Cardiac fibroblast (primary cell): Measurements from ENCODE around the gene C10orf120.

Experiments
- DNase-seq, 2 donors: peaks; one replicate each; pipeline versions ENCODE4 v3.0.0 to v3.0.0-alpha.2; 2010; ENCODE audit warnings: low read depth in 2 of 2
- H3K4me3 ChIP-seq, 2 donors: replicated peaks in 1 of 2; 1 replicate in 1 of 2; 2 replicates in 1 of 2; pipeline ENCODE4 v1.5.1; 2011; ENCODE audit warnings: low read depth in 2 of 2, low read length in 2 of 2, mild to moderate bottlenecking in 2 of 2, moderate library complexity in 1 of 2
- CTCF ChIP-seq: IDR thresholded peaks from one replicate; pipeline ENCODE4 v1.5.1; 2011; ENCODE audit warnings: low read depth, mild to moderate bottlenecking, low read length, inconsistent platforms

C10orf120 gene

GRCh38 chr10:122699796-122700455 is at the start of gene C10orf120:
C10orf120 (minus strand) TSS chr10:122699846; CDS start chr10:122699790, 56 bp downstream.
- TF ChIP-seq CTCF: no peak
- no peak for DNase-seq

GRCh38 chr10:122748496-122748895 is 48.9 kb upstream of the C10orf120 start:
- no peak overlapping the region for H3K4me3 ChIP-seq
- no peak for TF ChIP-seq CTCF
- no peak for DNase-seq

More at GRCh38 chr10:122699796-122700455, at the start of gene C10orf120:
- H3K4me3 ChIP-seq: no peak within 1 kb of the TSS

GRCh38 chr10:122746408-122746807 is 46.8 kb upstream of the C10orf120 start:
- TF ChIP-seq CTCF: no peak
- no peak overlapping the region for H3K4me3 ChIP-seq
- DNase-seq: no peak

GRCh38 chr10:122744257-122744656 is 44.6 kb upstream of the C10orf120 start:
- DNase-seq: no peak
- TF ChIP-seq CTCF: no peak
- H3K4me3 ChIP-seq: no peak overlapping the region

- TF ChIP-seq CTCF: no peak
- no peak overlapping the region for H3K4me3 ChIP-seq
- DNase-seq: no peak
Measured at GRCh38 chr10:122740640-122741039, 41.0 kb upstream of the C10orf120 start.

- H3K4me3 ChIP-seq: no peak overlapping the region
- DNase-seq: no peak
- TF ChIP-seq CTCF: no peak
Measured at GRCh38 chr10:122738031-122738430, 38.4 kb upstream of the C10orf120 start.
